GM10266 (cell line): ENCODE measurements around the gene GBGT1.
A peak's percentile ranks its signal among the peaks of the same experiment; 100 is the strongest.

Experiments
- DNase-seq: peaks from one replicate; pipeline ENCODE4 v3.0.0; 2012; ENCODE audit errors: extremely low spot score
- CTCF ChIP-seq: IDR thresholded peaks from 2 replicates; pipeline ENCODE4 v1.5.1; 2012; ENCODE audit warnings: mild to moderate bottlenecking, low read depth; ENCODE audit not compliant: control insufficient read depth, insufficient read depth; ENCODE audit errors: missing control alignments

Gene GBGT1

DNA sequence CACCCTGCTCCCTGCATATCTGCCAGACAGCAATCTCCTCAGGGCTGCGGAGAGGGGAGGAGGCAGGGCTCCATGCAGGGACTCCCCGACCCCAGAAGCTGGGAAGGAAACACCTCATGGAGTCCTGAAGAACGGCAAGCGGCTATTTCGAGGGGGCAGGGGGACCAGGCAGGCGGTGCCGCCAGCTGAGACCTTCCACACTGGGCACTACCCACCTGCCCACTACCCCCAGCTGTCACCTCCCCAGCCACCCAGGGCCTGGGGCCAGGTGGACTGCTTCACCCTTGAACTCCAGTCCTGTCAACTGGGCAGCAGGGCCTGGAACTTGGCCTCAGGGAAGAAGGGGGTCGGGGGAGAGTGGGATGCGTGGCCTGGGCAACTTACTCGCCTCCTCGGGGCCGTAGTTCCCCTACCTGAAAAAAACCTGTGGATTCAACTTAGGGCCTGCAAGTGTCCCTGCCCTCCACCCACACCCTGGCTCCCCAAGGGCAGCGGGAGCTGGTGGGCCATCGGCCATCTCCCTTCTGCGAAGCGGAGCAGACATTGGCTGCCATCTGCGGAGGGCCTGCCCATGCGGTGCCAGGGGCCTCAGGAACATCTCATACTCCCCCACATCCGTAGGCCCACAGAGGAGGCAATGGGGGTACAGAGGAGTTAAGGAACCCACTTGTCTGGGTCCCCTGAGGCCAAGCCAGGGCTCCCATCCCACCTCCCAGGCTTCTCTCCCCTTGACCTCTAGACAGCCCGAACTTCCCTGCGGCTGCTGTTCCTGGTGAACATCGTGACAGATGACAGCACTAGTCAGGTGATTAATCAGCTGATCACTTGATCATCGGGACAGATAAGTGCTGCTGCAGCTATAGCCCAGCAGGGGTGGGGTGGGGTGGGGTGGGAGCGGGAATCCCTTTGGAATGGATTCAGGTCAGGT lies 24.2 kb downstream of the GBGT1 start:
- TF ChIP-seq CTCF, result no peak
- DNase-seq, result no peak

- no peak for TF ChIP-seq CTCF
- DNase-seq, result no peak
These were observed 26.1 kb downstream of the GBGT1 start for GRCh38 chr9:133137451-133138231.

- TF ChIP-seq CTCF, result no peak
- DNase-seq, result no peak
These were observed 28.5 kb downstream of the GBGT1 start for GRCh38 chr9:133135146-133135745.

- TF ChIP-seq CTCF, result no peak
- DNase-seq, result no peak
These were observed 29.1 kb downstream of the GBGT1 start for GRCh38 chr9:133134388-133135145.

DNA sequence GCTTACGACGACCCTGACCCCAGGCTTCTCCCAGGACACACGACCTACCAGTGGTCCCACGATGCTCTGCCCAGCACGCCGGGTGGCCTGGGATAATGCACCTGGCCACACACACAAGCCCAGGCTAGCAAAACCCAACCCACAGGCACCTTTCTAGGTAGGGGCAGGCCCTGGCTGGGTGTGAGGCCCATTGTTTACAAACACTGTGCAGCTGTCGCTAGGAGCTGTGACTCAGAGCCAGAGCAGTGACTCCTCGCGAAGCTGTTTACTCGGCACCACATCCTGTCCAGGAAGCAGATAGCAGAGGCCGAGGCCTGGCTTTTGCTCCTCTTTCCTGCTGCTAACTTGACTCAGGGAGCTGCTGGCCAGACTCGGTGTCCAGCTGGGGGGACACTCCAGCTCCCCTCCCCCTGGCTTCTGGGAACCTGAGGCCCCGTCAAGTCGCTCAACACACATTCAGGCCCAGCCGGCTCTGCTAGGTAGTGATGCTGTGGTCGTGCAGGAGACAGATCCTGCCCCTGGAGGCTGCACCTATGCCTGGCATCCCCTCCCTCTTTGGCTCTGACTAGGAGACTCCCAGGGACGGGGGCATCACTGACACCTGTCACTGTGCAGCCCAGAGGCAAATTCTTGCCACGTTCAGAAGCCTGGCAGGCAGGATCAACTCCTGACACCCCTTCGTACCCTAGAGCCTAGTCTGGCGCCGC lies 29.9 kb downstream of the GBGT1 start:
- TF ChIP-seq CTCF, result peak; percentile 3
- peak; percentile 96 for DNase-seq

DNA sequence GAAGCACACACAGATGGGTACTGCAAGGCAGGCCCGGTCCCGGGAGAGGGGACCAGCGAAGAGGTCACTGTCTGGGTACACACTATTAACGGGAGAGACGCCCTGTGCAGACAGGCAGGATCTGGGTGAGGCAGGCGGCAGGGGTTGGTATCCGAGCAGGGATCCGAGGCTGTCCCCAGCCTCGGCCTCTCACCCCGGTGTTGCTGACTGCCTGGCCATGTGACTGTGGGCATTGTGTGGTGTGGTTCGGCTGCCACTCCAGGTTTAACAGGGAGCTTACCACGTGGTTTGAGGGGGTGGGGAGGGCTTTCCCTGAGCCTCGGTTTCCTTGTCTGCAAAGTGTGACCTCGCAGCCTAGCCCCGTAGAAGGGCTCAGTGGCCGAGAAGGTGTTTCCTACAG lies 31.5 kb downstream of the GBGT1 start:
- no peak for TF ChIP-seq CTCF
- DNase-seq, result no peak
